ENCODE measurements around the gene OSTF1.

DNA sequence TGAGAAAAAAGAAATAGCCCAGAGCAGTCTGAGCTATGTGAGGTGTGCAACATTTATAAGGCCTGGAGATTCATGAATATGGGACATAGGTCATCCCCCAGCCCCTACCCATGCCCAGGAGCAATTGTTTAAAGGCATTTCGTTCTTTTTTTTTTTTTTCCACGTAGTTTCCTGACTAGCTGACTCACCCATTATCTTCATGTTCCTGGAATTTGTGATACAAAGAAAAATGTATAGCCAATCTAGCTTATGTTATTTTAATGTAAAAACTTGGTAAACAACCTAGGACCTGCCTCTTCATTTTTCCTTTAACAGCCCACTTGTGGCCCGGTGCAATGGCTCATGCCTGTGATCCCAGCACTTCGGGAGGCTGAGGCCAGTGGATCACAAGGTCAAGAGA, 81.3 kb downstream of the OSTF1 start:
- TF ChIP-seq ZNF274 (IDR thresholded peaks at IDR 0.05; ENCODE audit: low read depth, low read length) (no peak), YY1 (IDR thresholded peaks at IDR 0.05; ENCODE audit: insufficient read depth, insufficient read length) (no peak), SUZ12 (IDR thresholded peaks at IDR 0.05; ENCODE audit: extremely low read depth, insufficient read depth, insufficient read length) (no peak)
